Measurements from ENCODE around the gene NBEAL2. TPM values are rescaled to one million over a fixed set of nuclear protein-coding genes. Genes with fewer than 3 reads are reported as not detected.
"Not testable (repeated sequence)": the region's sequence is repeated elsewhere in the genome, so short reads cannot be mapped to it uniquely, and the experiment has no call there.

The NBEAL2 gene
- total RNA-seq, 1 donor from 2014 or later, result 202 TPM

DNA sequence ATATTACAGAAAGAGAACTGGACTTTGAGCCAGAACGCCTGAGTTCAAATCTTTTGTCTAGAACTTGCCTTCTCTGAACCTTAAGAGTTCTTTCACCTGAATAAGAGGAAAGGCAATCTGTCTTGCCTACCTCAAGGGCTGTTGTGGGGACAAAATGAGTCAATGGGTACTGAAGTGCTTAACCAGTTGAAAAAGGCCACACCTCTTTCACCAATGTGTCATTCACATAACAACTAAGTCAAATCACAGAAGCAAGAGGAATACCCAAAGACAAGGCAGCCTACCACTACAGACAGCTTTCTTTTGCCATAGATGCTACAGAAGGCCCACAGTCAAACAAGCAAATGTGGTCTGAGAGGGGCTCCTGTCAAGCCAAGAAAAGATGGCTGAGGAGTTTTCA, 39.7 kb downstream of the NBEAL2 start:
- peaks cover 18% of the 10 kb centered on the region for H3K36me3 Mint-ChIP-seq (ENCODE audit: low read depth, unreplicated experiment)
- H3K9me3 Mint-ChIP-seq (ENCODE audit: unreplicated experiment), result no peaks in the 10 kb centered on the region
- no peak for DNase-seq (ENCODE audit: low spot score)
- TF ChIP-seq, protein P1, sequence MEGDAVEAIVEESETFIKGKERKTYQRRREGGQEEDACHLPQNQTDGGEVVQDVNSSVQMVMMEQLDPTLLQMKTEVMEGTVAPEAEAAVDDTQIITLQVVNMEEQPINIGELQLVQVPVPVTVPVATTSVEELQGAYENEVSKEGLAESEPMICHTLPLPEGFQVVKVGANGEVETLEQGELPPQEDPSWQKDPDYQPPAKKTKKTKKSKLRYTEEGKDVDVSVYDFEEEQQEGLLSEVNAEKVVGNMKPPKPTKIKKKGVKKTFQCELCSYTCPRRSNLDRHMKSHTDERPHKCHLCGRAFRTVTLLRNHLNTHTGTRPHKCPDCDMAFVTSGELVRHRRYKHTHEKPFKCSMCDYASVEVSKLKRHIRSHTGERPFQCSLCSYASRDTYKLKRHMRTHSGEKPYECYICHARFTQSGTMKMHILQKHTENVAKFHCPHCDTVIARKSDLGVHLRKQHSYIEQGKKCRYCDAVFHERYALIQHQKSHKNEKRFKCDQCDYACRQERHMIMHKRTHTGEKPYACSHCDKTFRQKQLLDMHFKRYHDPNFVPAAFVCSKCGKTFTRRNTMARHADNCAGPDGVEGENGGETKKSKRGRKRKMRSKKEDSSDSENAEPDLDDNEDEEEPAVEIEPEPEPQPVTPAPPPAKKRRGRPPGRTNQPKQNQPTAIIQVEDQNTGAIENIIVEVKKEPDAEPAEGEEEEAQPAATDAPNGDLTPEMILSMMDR (IDR thresholded peaks at IDR 0.05; ENCODE audit: unreplicated experiment), result no peak
- peaks cover 2% of the 10 kb centered on the region for H3K27me3 Mint-ChIP-seq (ENCODE audit: unreplicated experiment)
- H3K4me3 Mint-ChIP-seq (ENCODE audit: unreplicated experiment), result no peak overlapping the region
- H3K4me1 Mint-ChIP-seq (ENCODE audit: unreplicated experiment), result no peaks in the 10 kb centered on the region
- H3K27ac Mint-ChIP-seq (ENCODE audit: unreplicated experiment), result no peak overlapping the region

DNA sequence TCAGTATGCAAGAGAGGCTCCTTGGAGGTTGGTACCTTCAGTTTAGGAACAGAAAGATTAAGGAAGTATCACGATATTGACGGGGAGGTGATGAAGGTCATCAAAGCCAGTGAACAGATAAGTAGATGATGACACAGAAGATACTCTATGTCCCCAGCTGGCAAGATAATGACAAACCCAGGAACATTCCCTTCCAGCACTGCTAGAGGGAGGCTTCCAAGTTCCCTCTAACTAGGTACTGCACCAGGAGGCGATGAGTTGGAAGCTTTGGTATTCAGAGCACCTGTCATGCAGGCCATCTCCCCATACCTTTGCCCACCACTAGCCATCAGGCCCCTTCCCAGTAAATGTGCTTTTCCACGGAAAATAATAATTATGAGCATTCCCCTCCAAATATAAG, 40.8 kb downstream of the NBEAL2 start:
- no peak overlapping the region for H3K4me3 Mint-ChIP-seq (ENCODE audit: unreplicated experiment)
- peaks cover 8% of the 10 kb centered on the region for H3K4me1 Mint-ChIP-seq (ENCODE audit: unreplicated experiment)
- H3K27me3 Mint-ChIP-seq (ENCODE audit: unreplicated experiment), result peaks cover 5% of the 10 kb centered on the region
- peaks cover 15% of the 10 kb centered on the region for H3K36me3 Mint-ChIP-seq (ENCODE audit: low read depth, unreplicated experiment)
- TF ChIP-seq, protein P1 (IDR thresholded peaks at IDR 0.05; ENCODE audit: unreplicated experiment), result no peak
- H3K9me3 Mint-ChIP-seq (ENCODE audit: unreplicated experiment), result no peaks in the 10 kb centered on the region
- peak overlapping the region; percentile 9 for H3K27ac Mint-ChIP-seq (ENCODE audit: unreplicated experiment)
- DNase-seq (ENCODE audit: low spot score), result no peak

DNA sequence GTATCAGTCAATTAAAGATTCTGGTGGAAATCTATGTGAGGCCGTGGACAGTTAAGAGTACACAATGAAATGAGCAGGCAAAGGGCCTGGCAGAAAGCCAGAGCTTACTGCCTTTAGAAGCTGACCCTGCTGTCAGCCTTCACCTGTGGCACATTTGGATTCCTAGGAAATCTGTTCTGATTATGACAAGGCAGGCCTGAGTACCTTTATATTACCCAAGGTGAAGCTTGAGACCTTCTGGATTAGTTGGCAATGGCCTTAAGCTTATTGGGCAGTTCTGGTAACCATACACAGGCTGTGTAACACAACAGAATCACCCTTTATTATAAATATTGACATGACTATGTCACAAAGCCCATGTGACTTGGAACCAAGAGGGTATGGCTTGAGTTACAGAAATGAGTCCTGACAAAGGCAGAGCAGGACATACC, 43.2 kb downstream of the NBEAL2 start:
- no peaks in the 10 kb centered on the region for H3K9me3 Mint-ChIP-seq (ENCODE audit: unreplicated experiment)
- H3K27ac Mint-ChIP-seq (ENCODE audit: unreplicated experiment), result no peak overlapping the region
- H3K27me3 Mint-ChIP-seq (ENCODE audit: unreplicated experiment), result peaks cover 8% of the 10 kb centered on the region

DNA sequence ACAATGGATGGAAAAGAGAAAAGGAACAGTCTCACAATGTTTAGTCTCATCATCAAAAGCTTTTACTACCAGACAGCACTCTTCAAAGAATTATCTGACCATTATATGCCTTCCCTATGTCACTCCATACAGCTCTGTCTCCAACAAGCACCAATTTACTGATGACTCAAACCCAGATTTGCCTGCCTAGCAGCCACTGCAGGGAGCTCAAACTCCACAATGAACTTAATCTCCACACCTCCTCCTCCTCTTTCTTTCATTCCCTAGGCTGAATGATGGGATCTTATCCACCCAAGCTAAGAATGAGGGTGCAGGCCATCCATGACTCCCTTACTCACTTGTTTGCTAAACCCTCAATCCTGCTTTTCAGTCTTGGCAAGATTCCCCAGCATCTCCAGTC, 45.5 kb downstream of the NBEAL2 start:
- Mint-ChIP-seq H3K4me3 (ENCODE audit: unreplicated experiment) (no peak overlapping the region), H3K27me3 (ENCODE audit: unreplicated experiment) (peaks cover 8% of the 10 kb centered on the region), H3K27ac (ENCODE audit: unreplicated experiment) (peak overlapping the region; percentile 1), H3K4me1 (ENCODE audit: unreplicated experiment) (peaks cover 14% of the 10 kb centered on the region), H3K36me3 (ENCODE audit: low read depth, unreplicated experiment) (no peaks in the 10 kb centered on the region), H3K9me3 (ENCODE audit: unreplicated experiment) (no peaks in the 10 kb centered on the region)
- TF ChIP-seq, protein P1 (IDR thresholded peaks at IDR 0.05; ENCODE audit: unreplicated experiment), result no peak
- no peak for DNase-seq (ENCODE audit: low spot score)

More for the DNA sequence above, 43.2 kb downstream of the NBEAL2 start:
- Mint-ChIP-seq H3K36me3 (ENCODE audit: low read depth, unreplicated experiment) (peaks cover 8% of the 10 kb centered on the region), H3K4me1 (ENCODE audit: unreplicated experiment) (peaks cover 11% of the 10 kb centered on the region), H3K4me3 (ENCODE audit: unreplicated experiment) (no peak overlapping the region)
- DNase-seq (ENCODE audit: low spot score), result no peak
- TF ChIP-seq, protein P1 (IDR thresholded peaks at IDR 0.05; ENCODE audit: unreplicated experiment), result no peak

DNA sequence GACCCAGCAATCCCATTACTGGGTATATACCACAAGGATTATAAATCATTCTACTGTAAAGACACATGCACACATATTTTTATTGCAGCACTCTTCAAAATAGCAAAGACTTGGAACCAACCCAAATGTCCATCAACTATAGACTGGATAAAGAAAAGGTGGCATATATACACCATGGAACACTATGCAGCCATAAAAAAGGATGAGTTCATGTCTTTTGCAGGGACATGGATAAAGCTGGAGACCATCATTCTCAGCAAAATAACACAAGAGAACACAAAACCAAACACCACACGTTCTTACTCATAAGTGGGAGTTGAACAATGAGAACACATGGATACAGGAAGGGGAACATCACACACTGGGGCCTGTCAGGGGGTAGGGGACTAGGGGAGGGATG, 47.0 kb downstream of the NBEAL2 start:
- not testable (repeated sequence) for H3K27ac Mint-ChIP-seq (ENCODE audit: unreplicated experiment); H3K36me3 Mint-ChIP-seq (ENCODE audit: low read depth, unreplicated experiment); H3K4me3 Mint-ChIP-seq (ENCODE audit: unreplicated experiment); H3K9me3 Mint-ChIP-seq (ENCODE audit: unreplicated experiment); H3K27me3 Mint-ChIP-seq (ENCODE audit: unreplicated experiment); DNase-seq (ENCODE audit: low spot score)
- H3K4me1 Mint-ChIP-seq (ENCODE audit: unreplicated experiment), result peaks cover 14% of the 10 kb centered on the region
